Caco-2 (cell line): ENCODE data around the gene RACGAP1. TPM values are rescaled to one million over a fixed set of nuclear protein-coding genes. Genes with fewer than 3 reads are reported as not detected.

ENCODE experiments used
- BruUV-seq: library from RNA; stranded (reverse); fragments of 400-500 nt; replicated peaks from 2 replicates; lab custom pipeline; 2021; lab: Mats Ljungman, UMichigan
- CTCF ChIA-PET: fragments of 300-600 bp; sonication (Branson Sonifier 250); formaldehyde crosslinking; loops from one replicate; lab custom pipeline; 2022; ENCODE audit warnings: antibody characterized with exemption; lab: Charles Lee
- POLR2A ChIA-PET: fragments of 300-600 bp; sonication (Branson Sonifier 250); formaldehyde crosslinking; loops from one replicate; lab custom pipeline; 2022; ENCODE audit warnings: antibody characterized with exemption; lab: Charles Lee
- DNase-seq, 2 experiments: peaks; one replicate each; pipeline versions ENCODE4 v3.0.0 to v3.0.0-alpha.2; 2020 to 2022
- H3K27me3 ChIP-seq: replicated peaks from 2 replicates; pipeline ENCODE4 v1.6.0; 2011; ENCODE audit warnings: low read length; ENCODE audit not compliant: control insufficient read depth, insufficient read depth
- H3K36me3 ChIP-seq: 2 replicates; pipeline ENCODE4 v1.5.1; 2011; ENCODE audit warnings: low read length; ENCODE audit not compliant: control insufficient read depth, insufficient read depth
- H3K4me1 ChIP-seq: fragments of 250-450 bp; sonication (Bioruptor Pico); 2 replicates; pipeline ENCODE4 v1.5.1; 2020; ENCODE audit warnings: mild to moderate bottlenecking
- H3K4me3 ChIP-seq: 2 replicates; pipeline ENCODE4 v1.5.1; 2011; ENCODE audit warnings: low read depth, mild to moderate bottlenecking, control low read depth, low read length
- H3K9me3 ChIP-seq: fragments of 250-450 bp; sonication (Bioruptor Pico); 2 replicates; pipeline ENCODE4 v1.5.1; 2020; ENCODE audit warnings: mild to moderate bottlenecking, moderate library complexity
- H3K27ac Mint-ChIP-seq: one replicate; pipeline ENCODE4 v1.8.0; 2022; ENCODE audit warnings: mixed read lengths; ENCODE audit not compliant: unreplicated experiment
- H3K27me3 Mint-ChIP-seq: one replicate; pipeline ENCODE4 v1.8.0; 2022; ENCODE audit warnings: mixed read lengths; ENCODE audit not compliant: insufficient read depth, unreplicated experiment
- H3K36me3 Mint-ChIP-seq: one replicate; pipeline ENCODE4 v1.8.0; 2022; ENCODE audit warnings: mild to moderate bottlenecking, mixed read lengths; ENCODE audit not compliant: insufficient read depth, unreplicated experiment
- H3K4me1 Mint-ChIP-seq: one replicate; pipeline ENCODE4 v1.8.0; 2022; ENCODE audit warnings: low read depth, mixed read lengths; ENCODE audit not compliant: unreplicated experiment
- H3K4me3 Mint-ChIP-seq: one replicate; pipeline ENCODE4 v1.8.0; 2022; ENCODE audit warnings: mild to moderate bottlenecking, moderate library complexity, mixed read lengths; ENCODE audit not compliant: unreplicated experiment
- H3K9me3 Mint-ChIP-seq: one replicate; pipeline ENCODE4 v1.8.0; 2022; ENCODE audit warnings: mixed read lengths; ENCODE audit not compliant: unreplicated experiment
- intact Hi-C: fragments of 100-400 bp; cut with micrococcal nuclease; formaldehyde crosslinking; loops from one replicate; pipeline ENCODE4 v1.10.0; 2022; ENCODE audit not compliant: unreplicated experiment
- total RNA-seq: library from RNA; stranded (reverse); gene quantifications from 2 replicates; pipeline ENCODE4 v1.2.3, GENCODE V29; 2022
- TF ChIP-seq, protein P1 (sequence below), 2 experiments: fragments of 200-600 bp in 1 of 2; IDR thresholded peaks; 1 replicate in 1 of 2; 2 replicates in 1 of 2; pipeline versions ENCODE4 v1.5.1 to v1.8.0; 2011 to 2022; ENCODE audit warnings: antibody characterized with exemption in 1 of 2, control low read depth in 1 of 2, inconsistent platforms in 1 of 2, low read depth in 1 of 2, low read length in 1 of 2, mild to moderate bottlenecking in 1 of 2, moderate library complexity in 1 of 2; ENCODE audit not compliant: insufficient read depth in 1 of 2, severe bottlenecking in 1 of 2, unreplicated experiment in 1 of 2

The RACGAP1 gene
- total RNA-seq, 1 experiment from 2014 or later, result 131 TPM

DNA sequence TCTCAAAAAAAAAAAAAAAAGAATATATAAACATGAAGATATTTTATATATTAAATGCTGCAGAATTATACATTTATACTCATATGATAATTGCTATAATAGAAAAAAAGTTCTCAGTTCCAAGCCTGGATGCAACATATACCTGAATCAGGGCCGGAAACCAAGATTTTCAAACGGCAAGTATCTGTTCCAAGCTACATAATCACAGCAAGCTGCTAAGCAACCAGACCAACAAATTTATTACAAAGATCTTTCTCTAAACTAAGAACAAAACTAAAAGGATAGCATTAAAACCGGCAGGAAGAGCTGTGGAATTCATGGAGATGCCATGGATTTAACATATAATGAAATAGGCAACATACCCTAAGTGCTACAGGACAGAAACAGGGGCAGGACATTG lies 7.1 kb downstream of the RACGAP1 start:
- Histone ChIP-seq H3K4me1 (peaks cover 4% of the 10 kb centered on the region; the same call in 1 of the 2 replicates), H3K4me3 (no peak overlapping the region), H3K27me3 (no peaks in the 10 kb centered on the region), H3K9me3 (no peaks in the 10 kb centered on the region), H3K36me3 (no peaks in the 10 kb centered on the region)
- no TSS peak for BruUV-seq
- Mint-ChIP-seq H3K9me3 (no peaks in the 10 kb centered on the region), H3K27ac (no peak overlapping the region), H3K4me1 (peaks cover 21% of the 10 kb centered on the region), H3K36me3 (peaks cover 50% of the 10 kb centered on the region), H3K27me3 (no peaks in the 10 kb centered on the region), H3K4me3 (no peak overlapping the region)
- ChIA-PET CTCF (no interaction called here), POLR2A (interaction anchor here (0.7 kb wide), 1 partner anchor 130 kb away, joined by 4 read pairs; no protein-coding TSS in a partner anchor)
- TF ChIP-seq, protein P1, sequence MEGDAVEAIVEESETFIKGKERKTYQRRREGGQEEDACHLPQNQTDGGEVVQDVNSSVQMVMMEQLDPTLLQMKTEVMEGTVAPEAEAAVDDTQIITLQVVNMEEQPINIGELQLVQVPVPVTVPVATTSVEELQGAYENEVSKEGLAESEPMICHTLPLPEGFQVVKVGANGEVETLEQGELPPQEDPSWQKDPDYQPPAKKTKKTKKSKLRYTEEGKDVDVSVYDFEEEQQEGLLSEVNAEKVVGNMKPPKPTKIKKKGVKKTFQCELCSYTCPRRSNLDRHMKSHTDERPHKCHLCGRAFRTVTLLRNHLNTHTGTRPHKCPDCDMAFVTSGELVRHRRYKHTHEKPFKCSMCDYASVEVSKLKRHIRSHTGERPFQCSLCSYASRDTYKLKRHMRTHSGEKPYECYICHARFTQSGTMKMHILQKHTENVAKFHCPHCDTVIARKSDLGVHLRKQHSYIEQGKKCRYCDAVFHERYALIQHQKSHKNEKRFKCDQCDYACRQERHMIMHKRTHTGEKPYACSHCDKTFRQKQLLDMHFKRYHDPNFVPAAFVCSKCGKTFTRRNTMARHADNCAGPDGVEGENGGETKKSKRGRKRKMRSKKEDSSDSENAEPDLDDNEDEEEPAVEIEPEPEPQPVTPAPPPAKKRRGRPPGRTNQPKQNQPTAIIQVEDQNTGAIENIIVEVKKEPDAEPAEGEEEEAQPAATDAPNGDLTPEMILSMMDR (IDR thresholded peaks at IDR 0.05; ENCODE audit: insufficient read depth in 1 of 2, low read depth in 1 of 2, low read length in 1 of 2, severe bottlenecking in 1 of 2, unreplicated experiment in 1 of 2), result no peak
- intact Hi-C loops, result no loop called here
- DNase-seq, result no peak

DNA sequence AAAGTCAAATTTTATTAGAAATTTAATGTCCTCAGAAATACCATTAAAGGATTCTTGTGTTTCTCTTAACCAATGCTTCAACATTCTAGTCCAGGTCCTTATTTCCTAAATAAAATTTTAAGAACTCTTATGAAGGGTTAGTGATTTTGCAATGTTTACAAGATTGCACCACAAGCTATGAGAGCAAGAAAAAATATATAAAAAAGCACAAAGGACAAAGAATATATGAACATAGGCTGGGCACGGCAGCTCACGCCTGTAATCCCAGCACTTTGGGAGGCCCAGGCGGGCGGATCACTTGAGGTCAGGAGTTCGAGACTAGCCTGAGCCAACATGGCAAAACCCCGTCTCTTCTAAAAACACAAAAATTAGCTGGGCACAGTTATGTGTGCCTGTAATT lies 7.7 kb downstream of the RACGAP1 start:
- H3K9me3 ChIP-seq, result no peaks in the 10 kb centered on the region
- TF ChIP-seq, protein P1 (IDR thresholded peaks at IDR 0.05; ENCODE audit: insufficient read depth in 1 of 2, low read depth in 1 of 2, low read length in 1 of 2, severe bottlenecking in 1 of 2, unreplicated experiment in 1 of 2), result no peak
- H3K27me3 ChIP-seq, result no peaks in the 10 kb centered on the region
- intact Hi-C loops, result no loop called here
- no peaks in the 10 kb centered on the region for H3K27me3 Mint-ChIP-seq
- H3K27ac Mint-ChIP-seq, result no peak overlapping the region
- DNase-seq, result no peak
- H3K4me3 Mint-ChIP-seq, result no peak overlapping the region
- no TSS peak for BruUV-seq
- peaks cover 47% of the 10 kb centered on the region for H3K36me3 Mint-ChIP-seq
- no peaks in the 10 kb centered on the region for H3K9me3 Mint-ChIP-seq
- CTCF ChIA-PET, result no interaction called here
- POLR2A ChIA-PET, result interaction anchor here (0.6 kb wide), 1 partner anchor 265 kb away, joined by 4 read pairs; no protein-coding TSS in a partner anchor
- peaks cover 4% of the 10 kb centered on the region; the same call in 1 of the 2 replicates for H3K4me1 ChIP-seq
- peaks cover 17% of the 10 kb centered on the region for H3K4me1 Mint-ChIP-seq
- no peaks in the 10 kb centered on the region for H3K36me3 ChIP-seq
- no peak overlapping the region for H3K4me3 ChIP-seq

DNA sequence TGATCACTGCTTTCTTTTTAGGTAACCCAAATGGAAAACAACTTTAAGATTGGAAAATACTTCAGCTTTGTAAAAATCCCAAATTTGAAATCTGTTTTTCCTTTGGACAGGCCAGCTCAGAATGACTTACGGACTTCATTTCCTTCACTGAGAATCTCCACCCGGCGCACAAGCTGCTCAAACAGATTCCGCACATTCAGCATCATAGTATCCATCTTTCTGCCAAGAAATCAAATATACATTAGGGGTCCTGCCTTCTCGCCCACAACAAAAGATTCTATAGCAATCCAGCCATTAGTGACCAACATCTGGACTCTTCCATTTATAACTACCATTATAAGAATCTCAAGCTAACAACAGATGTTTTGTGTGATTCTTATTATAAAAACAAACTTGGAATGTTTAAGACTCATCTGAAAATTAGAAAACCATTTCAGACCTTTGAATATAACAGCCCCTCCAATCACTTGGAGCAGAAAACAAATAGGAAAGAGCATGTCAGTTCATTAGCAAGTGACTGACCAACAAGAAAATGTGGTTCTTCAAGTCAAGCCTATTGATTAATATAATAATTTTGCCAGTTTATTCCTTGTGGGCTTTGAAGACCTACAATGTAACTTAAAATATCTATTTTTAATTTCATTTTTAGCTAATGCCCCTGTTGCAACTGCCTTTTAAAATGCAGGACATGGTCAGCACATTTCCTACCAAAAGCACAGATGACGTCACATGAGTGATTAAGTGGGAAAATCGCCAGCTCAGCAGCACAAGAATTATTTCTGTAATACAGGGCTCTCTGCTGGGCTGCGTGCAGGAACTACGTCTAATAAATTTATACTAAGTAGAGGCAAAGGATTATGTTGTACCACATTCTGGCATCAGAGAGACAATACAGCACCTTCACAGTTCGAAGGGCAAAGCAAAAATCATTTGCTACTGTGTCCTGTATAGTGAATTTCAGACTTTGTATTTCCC lies 8.5 kb downstream of the RACGAP1 start:
- Histone ChIP-seq H3K4me3 (no peak overlapping the region), H3K4me1 (peaks cover 4% of the 10 kb centered on the region; the same call in 1 of the 2 replicates), H3K9me3 (no peaks in the 10 kb centered on the region), H3K27me3 (no peaks in the 10 kb centered on the region), H3K36me3 (no peaks in the 10 kb centered on the region)
- no peak for DNase-seq
- H3K9me3 Mint-ChIP-seq, result no peaks in the 10 kb centered on the region
- intact Hi-C loops, result no loop called here
- no peak overlapping the region for H3K27ac Mint-ChIP-seq
- CTCF ChIA-PET, result no interaction called here
- H3K4me3 Mint-ChIP-seq, result no peak overlapping the region
- peaks cover 44% of the 10 kb centered on the region for H3K36me3 Mint-ChIP-seq
- TF ChIP-seq, protein P1 (IDR thresholded peaks at IDR 0.05; ENCODE audit: insufficient read depth in 1 of 2, low read depth in 1 of 2, low read length in 1 of 2, severe bottlenecking in 1 of 2, unreplicated experiment in 1 of 2), result no peak
- H3K27me3 Mint-ChIP-seq, result no peaks in the 10 kb centered on the region
- H3K4me1 Mint-ChIP-seq, result peaks cover 14% of the 10 kb centered on the region
- POLR2A ChIA-PET, result interaction anchor here (0.6 kb wide), 1 partner anchor 264 kb away, joined by 4 read pairs; no protein-coding TSS in a partner anchor
- BruUV-seq, result no TSS peak
